PFSK-1 (cell line): ENCODE results near the gene FAM53B.

Source experiments
- FOXP2 ChIP-seq: optimal IDR thresholded peaks from 2 replicates; pipeline ENCODE3; 2011; ENCODE audit warnings: borderline replicate concordance, control low read depth, inconsistent platforms; ENCODE audit not compliant: insufficient read depth; ENCODE audit errors: extremely low read length, extremely low read depth
- POLR2AphosphoS5 ChIP-seq: IDR thresholded peaks from 2 replicates; pipeline ENCODE4 v1.6.1; 2012; ENCODE audit warnings: low read depth, mild to moderate bottlenecking, control low read depth, low read length, moderate library complexity
- SIN3A ChIP-seq: IDR thresholded peaks from 2 replicates; pipeline ENCODE4 v1.6.1; 2012; ENCODE audit warnings: mild to moderate bottlenecking, low read length, moderate library complexity, borderline replicate concordance; ENCODE audit not compliant: insufficient read depth
- TAF1 ChIP-seq: IDR thresholded peaks from 2 replicates; pipeline ENCODE4 v1.6.1; 2012; ENCODE audit warnings: low read length, control low read depth, borderline replicate concordance; ENCODE audit not compliant: insufficient read depth
- TF ChIP-seq, protein P1 (sequence below), 2 experiments: IDR thresholded peaks; 2 replicates each; pipeline versions ENCODE4 v1.6.1 to v1.8.0; 2011 to 2012; ENCODE audit warnings: low read depth in 2 of 2, low read length in 2 of 2, control low read depth in 1 of 2, inconsistent platforms in 1 of 2, mild to moderate bottlenecking in 1 of 2, moderate library complexity in 1 of 2; ENCODE audit not compliant: insufficient read depth in 1 of 2

DNA sequence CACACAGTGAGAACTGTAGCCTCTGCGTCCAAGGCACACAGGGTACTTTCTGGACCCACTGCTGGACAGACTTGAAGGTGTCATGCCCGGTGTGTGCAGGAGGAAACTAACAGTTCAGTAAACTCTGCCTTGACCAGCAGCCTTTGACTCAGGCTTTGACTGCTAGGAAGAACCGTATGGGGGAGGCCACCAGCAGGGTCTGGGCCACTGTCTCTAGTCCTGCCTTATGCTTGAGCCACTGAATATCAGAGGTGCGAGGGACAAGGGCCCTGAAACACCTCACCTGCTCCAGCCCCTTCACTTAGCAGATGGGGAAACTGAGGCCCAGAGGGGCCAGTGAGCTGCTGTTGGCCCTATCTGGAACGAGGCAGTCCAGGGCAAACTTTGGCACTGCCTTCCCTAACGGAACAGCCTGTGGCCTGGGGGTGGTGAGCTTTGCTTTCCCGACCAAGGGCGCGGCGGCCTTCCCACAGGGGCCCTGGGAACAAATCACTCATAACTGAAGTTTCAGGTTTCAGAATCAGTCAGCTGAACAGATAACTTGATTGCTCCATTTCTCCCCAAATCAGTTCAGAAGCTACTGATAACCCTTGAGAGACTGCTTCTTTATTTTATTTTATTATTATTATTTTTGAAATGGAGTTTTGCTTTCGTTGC lies 130.0 kb downstream of the FAM53B start:
- TF ChIP-seq TAF1, result no peak
- no peak for TF ChIP-seq POLR2AphosphoS5
- TF ChIP-seq, protein P1, sequence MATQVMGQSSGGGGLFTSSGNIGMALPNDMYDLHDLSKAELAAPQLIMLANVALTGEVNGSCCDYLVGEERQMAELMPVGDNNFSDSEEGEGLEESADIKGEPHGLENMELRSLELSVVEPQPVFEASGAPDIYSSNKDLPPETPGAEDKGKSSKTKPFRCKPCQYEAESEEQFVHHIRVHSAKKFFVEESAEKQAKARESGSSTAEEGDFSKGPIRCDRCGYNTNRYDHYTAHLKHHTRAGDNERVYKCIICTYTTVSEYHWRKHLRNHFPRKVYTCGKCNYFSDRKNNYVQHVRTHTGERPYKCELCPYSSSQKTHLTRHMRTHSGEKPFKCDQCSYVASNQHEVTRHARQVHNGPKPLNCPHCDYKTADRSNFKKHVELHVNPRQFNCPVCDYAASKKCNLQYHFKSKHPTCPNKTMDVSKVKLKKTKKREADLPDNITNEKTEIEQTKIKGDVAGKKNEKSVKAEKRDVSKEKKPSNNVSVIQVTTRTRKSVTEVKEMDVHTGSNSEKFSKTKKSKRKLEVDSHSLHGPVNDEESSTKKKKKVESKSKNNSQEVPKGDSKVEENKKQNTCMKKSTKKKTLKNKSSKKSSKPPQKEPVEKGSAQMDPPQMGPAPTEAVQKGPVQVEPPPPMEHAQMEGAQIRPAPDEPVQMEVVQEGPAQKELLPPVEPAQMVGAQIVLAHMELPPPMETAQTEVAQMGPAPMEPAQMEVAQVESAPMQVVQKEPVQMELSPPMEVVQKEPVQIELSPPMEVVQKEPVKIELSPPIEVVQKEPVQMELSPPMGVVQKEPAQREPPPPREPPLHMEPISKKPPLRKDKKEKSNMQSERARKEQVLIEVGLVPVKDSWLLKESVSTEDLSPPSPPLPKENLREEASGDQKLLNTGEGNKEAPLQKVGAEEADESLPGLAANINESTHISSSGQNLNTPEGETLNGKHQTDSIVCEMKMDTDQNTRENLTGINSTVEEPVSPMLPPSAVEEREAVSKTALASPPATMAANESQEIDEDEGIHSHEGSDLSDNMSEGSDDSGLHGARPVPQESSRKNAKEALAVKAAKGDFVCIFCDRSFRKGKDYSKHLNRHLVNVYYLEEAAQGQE (IDR thresholded peaks at IDR 0.05; ENCODE audit: insufficient read depth in 1 of 2, low read depth in 2 of 2, low read length in 2 of 2), result no peak
- no peak for TF ChIP-seq SIN3A
- no peak for TF ChIP-seq FOXP2
